OCI-LY1 (cell line): Measurements from ENCODE around the gene PNMA3.

ENCODE experiments used
- H2AFZ ChIP-seq: fragments of 200-600 bp; sonication (generic), shearing (Covaris generic); 2 replicates; pipeline ENCODE4 v1.6.0; 2014; ENCODE audit warnings: antibody characterized with exemption, mild to moderate bottlenecking, low read length
- H3F3A ChIP-seq: fragments of 200-600 bp; sonication (generic), shearing (Covaris generic); 2 replicates; pipeline ENCODE4 v1.6.0; 2014; ENCODE audit warnings: mild to moderate bottlenecking, antibody characterized with exemption, low read length, moderate library complexity; ENCODE audit not compliant: insufficient read depth
- H3K27ac ChIP-seq: fragments of 200-600 bp; sonication (generic); 2 replicates; pipeline ENCODE4 v1.5.1; 2014; ENCODE audit warnings: low read length, mixed run types, mild to moderate bottlenecking, low read depth; ENCODE audit not compliant: poor library complexity, severe bottlenecking
- H3K27me3 ChIP-seq: fragments of 200-600 bp; sonication (generic); 2 replicates; pipeline ENCODE4 v1.6.0; 2014; ENCODE audit warnings: antibody characterized with exemption, mild to moderate bottlenecking, low read length, moderate library complexity; ENCODE audit not compliant: insufficient read depth
- H3K36me3 ChIP-seq: fragments of 200-600 bp; sonication (generic); 2 replicates; pipeline ENCODE4 v1.6.1; 2014; ENCODE audit warnings: mild to moderate bottlenecking, antibody characterized with exemption, low read length, moderate library complexity, mixed read lengths; ENCODE audit not compliant: insufficient read depth
- H3K4me1 ChIP-seq: fragments of 200-600 bp; sonication (generic); 2 replicates; pipeline ENCODE4 v1.5.1; 2014; ENCODE audit warnings: mild to moderate bottlenecking, low read length, moderate library complexity; ENCODE audit not compliant: insufficient read depth, severe bottlenecking
- H3K4me2 ChIP-seq: fragments of 200-600 bp; sonication (generic), shearing (Covaris generic); 2 replicates; pipeline ENCODE4 v1.6.1; 2014; ENCODE audit warnings: low read length
- H3K4me3 ChIP-seq: fragments of 200-600 bp; sonication (generic); 2 replicates; pipeline ENCODE4 v1.5.1; 2014; ENCODE audit warnings: low read length, low read depth, mild to moderate bottlenecking, mixed read lengths; ENCODE audit not compliant: poor library complexity, severe bottlenecking
- H3K79me2 ChIP-seq: fragments of 200-600 bp; shearing (Covaris generic); 2 replicates; pipeline ENCODE4 v1.6.1; 2016; ENCODE audit warnings: mixed run types, low read length, mixed read lengths; ENCODE audit not compliant: insufficient read depth
- H3K9ac ChIP-seq: fragments of 200-600 bp; sonication (generic), shearing (Covaris generic); 2 replicates; pipeline ENCODE4 v1.6.1; 2014; ENCODE audit warnings: mild to moderate bottlenecking, low read length, mixed read lengths
- H3K9me2 ChIP-seq: fragments of 200-600 bp; sonication (generic), shearing (Covaris generic); 2 replicates; pipeline ENCODE4 v1.6.1; 2014; ENCODE audit warnings: low read depth, mild to moderate bottlenecking, low read length, mixed read lengths
- H3K9me3 ChIP-seq: fragments of 200-600 bp; shearing (Covaris generic); 2 replicates; pipeline ENCODE4 v1.6.1; 2014; ENCODE audit warnings: low read length, mixed read lengths
- H4K20me1 ChIP-seq: fragments of 200-600 bp; sonication (generic), shearing (Covaris generic); 2 replicates; pipeline ENCODE4 v1.6.0; 2016; ENCODE audit warnings: mild to moderate bottlenecking, low read length; ENCODE audit not compliant: insufficient read depth
- EZH2 ChIP-seq: fragments of 200-600 bp; sonication (generic), shearing (Covaris generic); IDR thresholded peaks from 2 replicates; pipeline ENCODE4 v1.8.0; 2017; ENCODE audit warnings: borderline replicate concordance, mixed run types, mild to moderate bottlenecking, antibody characterized with exemption, low read length, moderate library complexity, mixed read lengths
- TF ChIP-seq, protein P1 (sequence below): fragments of 200-600 bp; sonication (generic), shearing (Covaris generic); IDR thresholded peaks from 2 replicates; pipeline ENCODE4 v1.5.1; 2017; ENCODE audit warnings: mild to moderate bottlenecking, antibody characterized with exemption, low read length, moderate library complexity, mixed read lengths

Gene PNMA3

DNA sequence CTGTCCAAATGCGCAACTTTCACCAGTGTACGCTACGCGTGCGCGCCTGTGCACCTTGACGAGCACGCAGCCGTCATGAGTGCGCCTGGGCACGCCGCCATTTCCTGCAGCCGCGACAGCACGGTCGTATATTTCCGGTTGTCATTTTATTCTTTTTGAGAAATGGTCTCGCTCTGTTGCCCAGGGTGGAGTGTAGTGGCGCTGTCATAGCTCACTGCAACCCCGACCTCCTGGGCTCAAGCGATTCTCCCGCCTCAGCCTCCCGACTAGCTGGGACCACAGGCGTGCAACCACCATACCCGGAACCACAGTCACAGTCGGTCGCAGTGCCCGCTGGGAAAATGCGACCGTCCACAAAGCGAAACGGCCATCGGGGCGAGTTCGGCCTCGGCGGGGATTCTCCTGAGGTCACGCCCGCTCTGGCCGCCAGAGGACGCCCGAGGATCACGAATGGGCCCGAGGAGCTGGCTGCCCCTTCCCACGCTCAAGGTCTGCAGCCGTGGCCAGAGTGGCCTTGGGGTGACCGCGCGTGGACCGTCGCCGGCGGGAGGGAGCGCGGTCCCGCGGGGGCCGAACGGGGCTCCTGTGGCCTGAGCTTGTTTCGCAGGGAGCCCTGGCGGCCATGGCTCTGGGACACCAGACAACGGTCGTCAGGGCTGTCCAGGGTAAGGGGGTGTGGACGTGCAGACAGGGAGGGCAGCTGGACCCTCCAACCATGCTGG, 23.7 kb upstream of the PNMA3 start:
- Histone ChIP-seq H3K36me3 (no peaks in the 10 kb centered on the region), H3K9me3 (no peaks in the 10 kb centered on the region), H3K9me2 (no peaks in the 10 kb centered on the region), H3K27ac (no peak overlapping the region), H3K4me3 (peak overlapping the region; percentile 53), H3K27me3 (no peaks in the 10 kb centered on the region), H4K20me1 (no peaks in the 10 kb centered on the region), H2AFZ (no peak overlapping the region), H3K79me2 (no peaks in the 10 kb centered on the region), H3K4me1 (peaks cover 6% of the 10 kb centered on the region), H3F3A (no peaks in the 10 kb centered on the region), H3K4me2 (peak overlapping the region; percentile 68), H3K9ac (peak overlapping the region; percentile 43; the same call in 1 of the 2 replicates)
- TF ChIP-seq, protein P1, sequence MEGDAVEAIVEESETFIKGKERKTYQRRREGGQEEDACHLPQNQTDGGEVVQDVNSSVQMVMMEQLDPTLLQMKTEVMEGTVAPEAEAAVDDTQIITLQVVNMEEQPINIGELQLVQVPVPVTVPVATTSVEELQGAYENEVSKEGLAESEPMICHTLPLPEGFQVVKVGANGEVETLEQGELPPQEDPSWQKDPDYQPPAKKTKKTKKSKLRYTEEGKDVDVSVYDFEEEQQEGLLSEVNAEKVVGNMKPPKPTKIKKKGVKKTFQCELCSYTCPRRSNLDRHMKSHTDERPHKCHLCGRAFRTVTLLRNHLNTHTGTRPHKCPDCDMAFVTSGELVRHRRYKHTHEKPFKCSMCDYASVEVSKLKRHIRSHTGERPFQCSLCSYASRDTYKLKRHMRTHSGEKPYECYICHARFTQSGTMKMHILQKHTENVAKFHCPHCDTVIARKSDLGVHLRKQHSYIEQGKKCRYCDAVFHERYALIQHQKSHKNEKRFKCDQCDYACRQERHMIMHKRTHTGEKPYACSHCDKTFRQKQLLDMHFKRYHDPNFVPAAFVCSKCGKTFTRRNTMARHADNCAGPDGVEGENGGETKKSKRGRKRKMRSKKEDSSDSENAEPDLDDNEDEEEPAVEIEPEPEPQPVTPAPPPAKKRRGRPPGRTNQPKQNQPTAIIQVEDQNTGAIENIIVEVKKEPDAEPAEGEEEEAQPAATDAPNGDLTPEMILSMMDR: peak; percentile 63; the same call in 1 of the 2 replicates
- no peak for TF ChIP-seq EZH2

DNA sequence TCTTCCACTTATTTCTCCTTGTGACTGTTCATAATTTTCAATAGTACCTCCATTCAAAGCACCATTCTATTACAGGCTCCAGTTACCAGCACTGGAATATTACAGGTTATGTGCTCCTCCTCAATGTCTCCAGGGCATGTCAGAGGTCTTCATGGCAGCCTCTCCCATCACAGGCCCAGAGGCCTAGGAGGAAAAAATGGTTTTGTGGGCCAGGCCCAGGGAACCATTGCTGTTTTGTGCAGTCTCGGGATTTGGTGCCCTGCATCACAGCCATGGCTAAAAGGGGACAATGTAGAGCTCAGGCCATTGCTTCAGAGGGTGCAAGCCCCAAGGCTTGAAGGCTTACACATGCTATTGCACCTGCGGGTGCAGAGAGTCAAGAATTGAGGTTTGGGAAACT, 7.2 kb upstream of the PNMA3 start:
- H4K20me1 ChIP-seq: no peaks in the 10 kb centered on the region
- no peaks in the 10 kb centered on the region for H3F3A ChIP-seq
- H3K27me3 ChIP-seq: no peaks in the 10 kb centered on the region
- H3K4me1 ChIP-seq: no peaks in the 10 kb centered on the region
- no peaks in the 10 kb centered on the region for H3K9me2 ChIP-seq
- H3K4me2 ChIP-seq: no peak overlapping the region
- no peaks in the 10 kb centered on the region for H3K79me2 ChIP-seq
- no peaks in the 10 kb centered on the region for H3K9me3 ChIP-seq
- no peak overlapping the region for H2AFZ ChIP-seq
- no peak overlapping the region for H3K9ac ChIP-seq
- H3K4me3 ChIP-seq: no peak overlapping the region
- no peaks in the 10 kb centered on the region; the same call in 1 of the 2 replicates for H3K36me3 ChIP-seq
- no peak overlapping the region for H3K27ac ChIP-seq
- TF ChIP-seq, protein P1: no peak
- TF ChIP-seq EZH2: no peak

DNA sequence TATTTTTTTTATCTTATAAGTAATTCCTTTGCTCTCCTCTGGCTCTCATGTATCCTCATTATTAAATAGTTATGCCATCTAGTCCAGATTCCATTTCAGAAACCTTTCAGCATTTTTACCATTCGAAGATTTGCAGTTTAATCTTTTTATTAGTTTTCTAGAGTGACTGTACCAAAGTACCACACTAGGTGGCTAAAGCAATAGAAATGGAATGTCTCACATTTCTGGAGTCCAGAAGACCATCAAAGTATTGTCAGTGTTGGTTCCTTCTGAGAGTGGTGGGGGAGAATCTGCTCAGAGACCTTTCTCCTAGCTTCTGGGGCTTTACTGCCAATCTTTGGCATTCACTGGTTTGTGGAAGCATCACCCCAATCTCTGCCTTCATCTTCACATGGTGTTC, 3.7 kb upstream of the PNMA3 start:
- H3K4me2 ChIP-seq: no peak overlapping the region
- no peak overlapping the region for H3K4me3 ChIP-seq
- no peaks in the 10 kb centered on the region for H3K36me3 ChIP-seq
- H3K27me3 ChIP-seq: no peaks in the 10 kb centered on the region
- no peak overlapping the region for H3K9ac ChIP-seq
- no peak overlapping the region for H3K27ac ChIP-seq
- H3K9me3 ChIP-seq: no peaks in the 10 kb centered on the region
- no peak for TF ChIP-seq EZH2
- TF ChIP-seq, protein P1: no peak
- no peaks in the 10 kb centered on the region for H3K4me1 ChIP-seq
- no peaks in the 10 kb centered on the region for H3F3A ChIP-seq
- H3K9me2 ChIP-seq: no peaks in the 10 kb centered on the region
- H4K20me1 ChIP-seq: no peaks in the 10 kb centered on the region
- H3K79me2 ChIP-seq: no peaks in the 10 kb centered on the region
- no peak overlapping the region for H2AFZ ChIP-seq
